Activated CD4-positive, alpha-beta T cell treated with anti-CD3 and anti-CD28 coated beads, Interleukin-2, amount 50 U/mL, for 48 hours (primary cell): ENCODE data around the gene GIPC2.

ENCODE experiments used
- DNase-seq, 2 experiments: peaks; one replicate each; pipeline ENCODE4 v3.0.0-alpha.2; 2020

GIPC2 gene

GRCh38 chr1:78153092-78153736, 107.4 kb downstream of the GIPC2 start:
- DNase-seq, result no peak

- no peak for DNase-seq
Measured at GRCh38 chr1:78155121-78155520, 109.4 kb downstream of the GIPC2 start.

- no peak for DNase-seq
Measured at GRCh38 chr1:78156805-78157521, 111.2 kb downstream of the GIPC2 start.

- DNase-seq, result no peak
Measured at GRCh38 chr1:78165816-78166215, 120.0 kb downstream of the GIPC2 start.

GRCh38 chr1:78168306-78168705, 122.5 kb downstream of the GIPC2 start:
- no peak for DNase-seq

- DNase-seq, result no peak
Measured at GRCh38 chr1:78170859-78171258, 125.1 kb downstream of the GIPC2 start.

GRCh38 chr1:78171736-78172590, 126.2 kb downstream of the GIPC2 start:
- DNase-seq, result no peak

- DNase-seq, result no peak
Measured at GRCh38 chr1:78176448-78176847, 130.7 kb downstream of the GIPC2 start.

- no peak for DNase-seq
Measured at GRCh38 chr1:78177708-78178270, 132.0 kb downstream of the GIPC2 start.

- no peak for DNase-seq
Measured at GRCh38 chr1:78178816-78179215, 133.1 kb downstream of the GIPC2 start.

- DNase-seq, result no peak
Measured at GRCh38 chr1:78184460-78185072, 138.8 kb downstream of the GIPC2 start.
